Peyer's patch (tissue), 4 donors: Measurements from ENCODE around the gene FARP1. TPM values are rescaled to one million over a fixed set of nuclear protein-coding genes. Genes with fewer than 3 reads are reported as not detected.
"Not testable (repeated sequence)": the region's sequence is repeated elsewhere in the genome, so short reads cannot be mapped to it uniquely, and the experiment has no call there.

ENCODE experiments used
- DNase-seq, 3 donors: peaks; one replicate each; pipeline ENCODE4 v3.0.0-alpha.2; 2017 to 2019
- H3K27ac ChIP-seq, 4 donors: fragments of 200-600 bp; sonication (generic); one replicate each; pipeline ENCODE4 v1.5.1; 2016 to 2019
- H3K27me3 ChIP-seq, 2 donors: fragments of 200-600 bp; sonication (generic); one replicate each; pipeline ENCODE4 v1.5.1; 2019
- H3K36me3 ChIP-seq, 3 donors: fragments of 200-600 bp; sonication (generic); one replicate each; pipeline ENCODE4 v1.5.1; 2016 to 2019
- H3K4me1 ChIP-seq, 4 donors: fragments of 200-600 bp; sonication (generic); one replicate each; pipeline ENCODE4 v1.5.1; 2016 to 2019
- H3K4me3 ChIP-seq, 4 donors: fragments of 200-600 bp; sonication (generic); 1 replicate in 3 of 4; 2 replicates in 1 of 4; pipeline ENCODE4 v1.5.1; 2016 to 2019; ENCODE audit warnings: mild to moderate bottlenecking in 1 of 4
- H3K9me3 ChIP-seq, 4 donors: fragments of 200-600 bp; sonication (generic); one replicate each; pipeline ENCODE4 v1.5.1; 2016 to 2019; ENCODE audit warnings: mild to moderate bottlenecking in 1 of 4
- CTCF ChIP-seq, 6 experiments: fragments of 450-650 bp in 4 of 6; fragments of 200-600 bp in 2 of 6; sonication (generic) in 1 of 6; IDR thresholded peaks; one replicate each; pipeline ENCODE4 v1.5.1; 2017 to 2019; ENCODE audit warnings: antibody characterized with exemption in 6 of 6, mild to moderate bottlenecking in 3 of 6, moderate library complexity in 1 of 6
- POLR2A ChIP-seq, 2 donors: fragments of 450-650 bp; IDR thresholded peaks; one replicate each; pipeline ENCODE4 v1.5.1; 2017; ENCODE audit warnings: antibody characterized with exemption in 2 of 2, mild to moderate bottlenecking in 2 of 2, moderate library complexity in 2 of 2
- total RNA-seq, 4 donors: library from RNA; depleted of rRNA; stranded (reverse); fragments of >200 nt; gene quantifications; one replicate each; pipeline ENCODE4 v1.1.0, GENCODE V29; 2016

FARP1 gene
- total RNA-seq, 4 donors from 2014 or later = 10.6 to 61.1 (median 14.9) TPM

- no peaks in the 10 kb centered on the region for H3K27me3 ChIP-seq
- H3K4me3 ChIP-seq = no peak overlapping the region
- no peaks in the 10 kb centered on the region for H3K36me3 ChIP-seq
- H3K9me3 ChIP-seq = no peaks in the 10 kb centered on the region
- no peaks in the 10 kb centered on the region for H3K4me1 ChIP-seq
- H3K27ac ChIP-seq = no peak overlapping the region
- TF ChIP-seq CTCF (IDR thresholded peaks at IDR 0.05) (no peak), POLR2A (IDR thresholded peaks at IDR 0.05) (no peak)
- no peak for DNase-seq
These were observed 266.4 kb downstream of the FARP1 start for GRCh38 chr13:98409281-98409680.

- Histone ChIP-seq H3K4me1 (no peaks in the 10 kb centered on the region), H3K36me3 (no peaks in the 10 kb centered on the region), H3K9me3 (no peaks in the 10 kb centered on the region), H3K27ac (no peak overlapping the region), H3K27me3 (no peaks in the 10 kb centered on the region), H3K4me3 (no peak overlapping the region)
- TF ChIP-seq POLR2A (IDR thresholded peaks at IDR 0.05) (no peak), CTCF (IDR thresholded peaks at IDR 0.05) (no peak)
- no peak for DNase-seq
These were observed 267.7 kb downstream of the FARP1 start for GRCh38 chr13:98410612-98411011.

GRCh38 chr13:98411013-98411412, 268.1 kb downstream of the FARP1 start:
- Histone ChIP-seq H3K4me1 (no peaks in the 10 kb centered on the region), H3K36me3 (peaks cover 0 to under 1% (median 0%) of the 10 kb centered on the region in 3 donors), H3K27me3 (no peaks in the 10 kb centered on the region), H3K27ac (no peak overlapping the region), H3K9me3 (no peaks in the 10 kb centered on the region), H3K4me3 (no peak overlapping the region)
- TF ChIP-seq POLR2A (IDR thresholded peaks at IDR 0.05) (no peak), CTCF (IDR thresholded peaks at IDR 0.05) (no peak)
- no peak for DNase-seq

- peaks cover 0 to 5% (median 0%) of the 10 kb centered on the region in 3 donors for H3K36me3 ChIP-seq
- TF ChIP-seq CTCF (IDR thresholded peaks at IDR 0.05) (no peak), POLR2A (IDR thresholded peaks at IDR 0.05) (no peak)
- H3K4me3 ChIP-seq = no peak overlapping the region
- H3K27ac ChIP-seq = no peak overlapping the region
- H3K9me3 ChIP-seq = no peaks in the 10 kb centered on the region
- no peaks in the 10 kb centered on the region for H3K27me3 ChIP-seq
- no peaks in the 10 kb centered on the region for H3K4me1 ChIP-seq
- peak in 1 of 3 donors; percentile 58 for DNase-seq
These were observed 268.8 kb downstream of the FARP1 start for GRCh38 chr13:98411617-98412265.

- not testable (repeated sequence) for H3K4me3 ChIP-seq, H3K36me3 ChIP-seq, H3K27ac ChIP-seq, H3K4me1 ChIP-seq, H3K9me3 ChIP-seq, H3K27me3 ChIP-seq, DNase-seq
These were observed 270.4 kb downstream of the FARP1 start for GRCh38 chr13:98413278-98413677.

- DNase-seq = no peak
- no peak for TF ChIP-seq CTCF (IDR thresholded peaks at IDR 0.05)
- no peak for TF ChIP-seq POLR2A (IDR thresholded peaks at IDR 0.05)
- Histone ChIP-seq H3K27ac (no peak overlapping the region), H3K4me1 (no peaks in the 10 kb centered on the region), H3K4me3 (no peak overlapping the region), H3K9me3 (peaks cover 0 to 3% (median 0%) of the 10 kb centered on the region in 4 donors), H3K27me3 (no peaks in the 10 kb centered on the region), H3K36me3 (peaks cover 0 to 5% (median 0%) of the 10 kb centered on the region in 3 donors)
These were observed 270.9 kb downstream of the FARP1 start for GRCh38 chr13:98413796-98414195.
